H1 (cell line): ENCODE data around the gene MEF2D. TPM values are rescaled to one million over a fixed set of nuclear protein-coding genes. Genes with fewer than 3 reads are reported as not detected.

Experiments
- CTCF ChIA-PET: fragments of 300-600 bp; sonication (Branson Sonifier 250); formaldehyde crosslinking; loops from one replicate; lab custom pipeline; 2021; ENCODE audit not compliant: partially characterized antibody; lab: Charles Lee
- POLR2A ChIA-PET: fragments of 300-600 bp; sonication (Branson Sonifier 250); formaldehyde crosslinking; loops from one replicate; lab custom pipeline; 2021; ENCODE audit warnings: inconsistent platforms; ENCODE audit not compliant: partially characterized antibody; lab: Charles Lee
- DNase-seq, 2 experiments: peaks; one replicate each; pipeline versions ENCODE4 v3.0.0 to v3.0.0-alpha.2; 2010 to 2022; ENCODE audit warnings: low spot score in 2 of 2, low read depth in 1 of 2, mixed read lengths in 1 of 2
- FAIRE-seq: peaks from 2 replicates; lab custom pipeline; 2011; peaks lifted over from hg19 to GRCh38; lab: Jason Lieb, UNC
- H2AFZ ChIP-seq: 2 replicates; pipeline ENCODE4 v1.8.1; 2012; ENCODE audit warnings: low read length, inconsistent platforms
- H2AK5ac ChIP-seq: 2 replicates; pipeline ENCODE4 v1.6.1; 2013; ENCODE audit warnings: low read depth, low read length
- H2BK120ac ChIP-seq: replicated peaks from 2 replicates; pipeline ENCODE3; 2013; ENCODE audit warnings: low read depth, low read length, inconsistent platforms
- H2BK12ac ChIP-seq: 2 replicates; pipeline ENCODE4 v1.6.1; 2013; ENCODE audit warnings: low read depth, low read length
- H2BK15ac ChIP-seq: 2 replicates; pipeline ENCODE4 v1.6.1; 2013; ENCODE audit warnings: low read length
- H2BK20ac ChIP-seq: 2 replicates; pipeline ENCODE4 v1.6.1; 2013; ENCODE audit warnings: low read length
- H2BK5ac ChIP-seq: 2 replicates; pipeline ENCODE4 v1.6.1; 2013; ENCODE audit warnings: low read depth, low read length
- H3K14ac ChIP-seq: 2 replicates; pipeline ENCODE4 v1.6.1; 2013; ENCODE audit warnings: inconsistent platforms; ENCODE audit not compliant: insufficient read length
- H3K18ac ChIP-seq: 2 replicates; pipeline ENCODE4 v1.6.1; 2013; ENCODE audit warnings: low read length; ENCODE audit errors: extremely low read depth
- H3K23ac ChIP-seq: 2 replicates; pipeline ENCODE4 v1.6.1; 2013; ENCODE audit warnings: inconsistent platforms; ENCODE audit not compliant: insufficient read length
- H3K23me2 ChIP-seq: 2 replicates; pipeline ENCODE4 v1.6.1; 2013; ENCODE audit warnings: low read depth, low read length
- H3K27ac ChIP-seq: 2 replicates; pipeline ENCODE4 v1.6.1; 2011; ENCODE audit warnings: low read depth, low read length, inconsistent platforms
- H3K27me3 ChIP-seq, 4 experiments: replicated peaks in 1 of 4; 1 replicate in 1 of 4; 2 replicates in 3 of 4; pipeline versions ENCODE4 v1.6.1 to v1.8.1; 2011 to 2013; ENCODE audit warnings: low read length in 3 of 4, mild to moderate bottlenecking in 3 of 4, inconsistent platforms in 2 of 4, mixed read lengths in 2 of 4, moderate library complexity in 1 of 4; ENCODE audit not compliant: control insufficient read depth in 3 of 4, insufficient read depth in 3 of 4; ENCODE audit errors: extremely low read depth in 1 of 4
- H3K36me3 ChIP-seq, 4 experiments: 2 replicates each; pipeline versions ENCODE4 v1.6.1 to v1.8.1; 2011 to 2013; ENCODE audit warnings: mild to moderate bottlenecking in 4 of 4, low read length in 3 of 4, moderate library complexity in 2 of 4, control low read depth in 1 of 4, inconsistent platforms in 1 of 4; ENCODE audit not compliant: insufficient read depth in 4 of 4, control insufficient read depth in 2 of 4
- H3K4ac ChIP-seq: replicated peaks from 2 replicates; pipeline ENCODE3; 2013; ENCODE audit warnings: low read length, low read depth, mixed read lengths, inconsistent platforms; ENCODE audit not compliant: insufficient read length
- H3K4me1 ChIP-seq, 4 experiments: replicated peaks in 1 of 4; 1 replicate in 1 of 4; 2 replicates in 3 of 4; pipeline versions ENCODE4 v1.6.1 to v1.8.1; 2011 to 2013; ENCODE audit warnings: low read length in 3 of 4, inconsistent platforms in 2 of 4, mixed read lengths in 1 of 4; ENCODE audit not compliant: insufficient read depth in 4 of 4, control insufficient read depth in 3 of 4
- H3K4me2 ChIP-seq, 2 experiments: 2 replicates each; pipeline versions ENCODE4 v1.6.1 to v1.8.1; 2011 to 2013; ENCODE audit warnings: low read depth in 2 of 2, low read length in 2 of 2, control low read depth in 1 of 2, inconsistent platforms in 1 of 2, mild to moderate bottlenecking in 1 of 2; ENCODE audit not compliant: insufficient read depth in 1 of 2
- H3K4me3 ChIP-seq, 4 experiments: fragments of 200-600, 300-600 bp in 1 of 4; sonication (generic), shearing (Covaris generic), sonication (Bioruptor Twin) in 1 of 4; 2 replicates each; pipeline versions ENCODE4 v1.5.1 to v1.8.1; 2011 to 2016; ENCODE audit warnings: low read length in 4 of 4, low read depth in 3 of 4, control low read depth in 2 of 4, inconsistent platforms in 2 of 4, mild to moderate bottlenecking in 2 of 4, mixed read lengths in 1 of 4, moderate library complexity in 1 of 4; ENCODE audit not compliant: insufficient read depth in 2 of 4; ENCODE audit errors: extremely low read depth in 1 of 4
- H3K56ac ChIP-seq: replicated peaks from 2 replicates; pipeline ENCODE3; 2013; ENCODE audit warnings: low read depth, mild to moderate bottlenecking, mixed read lengths, low read length, inconsistent platforms; ENCODE audit not compliant: insufficient read length
- H3K79me1 ChIP-seq: 2 replicates; pipeline ENCODE4 v1.6.1; 2013; ENCODE audit warnings: low read depth, low read length, control low read depth
- H3K79me2 ChIP-seq, 2 experiments: 2 replicates each; pipeline versions ENCODE4 v1.6.1 to v1.8.1; 2012 to 2013; ENCODE audit warnings: low read length in 2 of 2, mild to moderate bottlenecking in 2 of 2, inconsistent platforms in 1 of 2; ENCODE audit not compliant: insufficient read depth in 2 of 2, control insufficient read depth in 1 of 2
- H3K9ac ChIP-seq, 4 experiments: replicated peaks in 1 of 4; 1 replicate in 1 of 4; 2 replicates in 3 of 4; pipeline versions ENCODE4 v1.6.1 to v1.8.1; 2011 to 2013; ENCODE audit warnings: low read depth in 3 of 4, low read length in 3 of 4, control low read depth in 2 of 4, mild to moderate bottlenecking in 2 of 4, moderate library complexity in 2 of 4, inconsistent platforms in 1 of 4; ENCODE audit errors: extremely low read depth in 1 of 4
- H3K9me3 ChIP-seq, 2 experiments: 2 replicates each; pipeline versions ENCODE4 v1.6.1 to v1.8.1; 2012 to 2013; ENCODE audit warnings: mild to moderate bottlenecking in 2 of 2, moderate library complexity in 2 of 2, control low read depth in 1 of 2, inconsistent platforms in 1 of 2, low read depth in 1 of 2, low read length in 1 of 2, mixed read lengths in 1 of 2; ENCODE audit not compliant: insufficient read depth in 2 of 2
- H4K20me1 ChIP-seq, 2 experiments: replicated peaks in 1 of 2; 2 replicates each; pipeline versions ENCODE3 to v1.8.1; 2011 to 2013; ENCODE audit warnings: inconsistent platforms in 2 of 2, low read length in 2 of 2, mild to moderate bottlenecking in 1 of 2; ENCODE audit not compliant: insufficient read depth in 2 of 2, control insufficient read depth in 1 of 2
- H4K5ac ChIP-seq: 2 replicates; pipeline ENCODE4 v1.6.1; 2013; ENCODE audit warnings: low read length, low read depth, mixed read lengths, inconsistent platforms; ENCODE audit not compliant: insufficient read length
- H4K8ac ChIP-seq: 2 replicates; pipeline ENCODE4 v1.8.0; 2013; ENCODE audit warnings: mild to moderate bottlenecking, moderate library complexity, low read length, inconsistent platforms; ENCODE audit not compliant: insufficient read depth; ENCODE audit errors: extremely low read depth
- H4K91ac ChIP-seq: replicated peaks from 2 replicates; pipeline ENCODE3; 2013; ENCODE audit warnings: low read length, mixed read lengths, inconsistent platforms; ENCODE audit not compliant: insufficient read length
- CREB1 ChIP-seq: IDR thresholded peaks from 2 replicates; pipeline ENCODE4 v1.6.1; 2012; ENCODE audit warnings: inconsistent platforms
- FOSL1 ChIP-seq: IDR thresholded peaks from 2 replicates; pipeline ENCODE4 v1.6.1; 2011; ENCODE audit warnings: mild to moderate bottlenecking, low read depth, low read length, moderate library complexity; ENCODE audit not compliant: insufficient read depth
- HDAC6 ChIP-seq: IDR thresholded peaks from one replicate; pipeline ENCODE4 v1.7.1; 2012; ENCODE audit warnings: low read depth, mild to moderate bottlenecking, inconsistent platforms, low read length, moderate library complexity
- JUN ChIP-seq: IDR thresholded peaks from 2 replicates; pipeline ENCODE4 v1.6.1; 2011; ENCODE audit warnings: low read depth, mild to moderate bottlenecking, improper control_type of control experiment, low read length
- RNF2 ChIP-seq: fragments of 200-900, 300-1000 bp; sonication (generic); IDR thresholded peaks from 2 replicates; pipeline ENCODE4 v1.7.1; 2016; ENCODE audit warnings: borderline replicate concordance, low read depth, mild to moderate bottlenecking, antibody characterized with exemption, low read length; ENCODE audit not compliant: poor library complexity, severe bottlenecking; ENCODE audit errors: missing control alignments
- RXRA ChIP-seq: IDR thresholded peaks from 2 replicates; pipeline ENCODE4 v1.6.1; 2011; ENCODE audit warnings: low read depth, mild to moderate bottlenecking, low read length, moderate library complexity; ENCODE audit not compliant: insufficient read depth
- SP2 ChIP-seq: IDR thresholded peaks from 2 replicates; pipeline ENCODE4 v1.6.1; 2012; ENCODE audit warnings: mild to moderate bottlenecking, low read length, inconsistent platforms
- TEAD4 ChIP-seq: IDR thresholded peaks from 2 replicates; pipeline ENCODE4 v1.6.1; 2012; ENCODE audit warnings: low read depth, low read length, inconsistent platforms, mixed read lengths
- WGBS, 2 experiments: shearing (Covaris generic) in 1 of 2; methylation state at CpG; one replicate each; pipeline versions ENCODE4 v1.1.6 to v1.1.7; 2013 to 2015; ENCODE audit warnings: low lambda C conversion rate in 2 of 2, mixed read lengths in 2 of 2, inconsistent platforms in 1 of 2, low coverage in 1 of 2, missing lambda C conversion rate in 1 of 2; ENCODE audit not compliant: insufficient replicate concordance in 2 of 2, insufficient coverage in 1 of 2, insufficient read length in 1 of 2; ENCODE audit errors: extremely low coverage in 1 of 2, missing lambda C conversion rate in 1 of 2; 5-methylcytosine and 5-hydroxymethylcytosine counted together
- polyA plus RNA-seq, 7 experiments: library from polyadenylated mRNA; depleted of rRNA in 3 of 7; stranded (reverse) in 5 of 7; unstranded in 2 of 7; fragments of >200 nt in 5 of 7; fragments of 200-250 nt in 2 of 7; gene quantifications; 1 replicate in 5 of 7; 2 replicates in 1 of 7; 4 replicates in 1 of 7; pipeline versions ENCODE4 v1.2.1 to v1.2.3, GENCODE V29; 2011 to 2013; ENCODE audit warnings: missing spikeins in 2 of 7, mixed read lengths in 2 of 7
- total RNA-seq: library from RNA; stranded (reverse); fragmentation: NEBNext Ultra II Directional; extraction: Animal tissue kit (Norgen Biotek cat#: 25700); gene quantifications from 2 replicates; pipeline ENCODE4 v1.2.1, GENCODE V29; 2021

MEF2D gene
- total and polyA plus RNA-seq, 2 of the 8 experiments (the other 6 are each of a cell fraction or from before 2014, with no cell fraction given) = 17.3 to 20.3 TPM

DNA sequence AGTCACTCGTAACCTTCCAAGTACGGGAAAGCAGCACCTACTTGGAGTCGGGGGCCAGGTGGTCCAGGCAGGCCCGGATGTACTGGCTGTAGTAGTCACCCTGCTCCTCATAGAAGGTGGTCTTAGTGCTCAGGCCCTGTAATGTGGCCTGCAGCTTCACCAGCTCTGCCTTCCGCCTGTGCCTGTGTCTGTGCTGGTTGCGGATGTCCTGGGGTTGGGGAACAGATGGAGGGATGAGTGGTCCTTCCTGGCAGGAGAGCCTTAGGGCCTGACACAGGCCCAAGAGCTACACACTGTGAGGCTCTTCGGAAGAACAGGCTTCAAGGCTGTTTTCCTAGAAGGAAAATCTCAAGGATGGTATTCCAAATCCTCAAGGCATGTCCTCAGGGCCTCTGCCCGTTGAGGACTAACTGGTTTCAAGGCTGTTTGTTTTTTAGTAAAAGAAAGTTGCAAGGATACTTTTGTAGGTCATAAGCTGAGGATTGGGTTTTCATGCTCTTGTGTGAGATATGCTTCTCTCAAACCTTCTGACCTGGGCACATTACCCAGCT is 28.4 kb upstream of the MEF2D start:
- Histone ChIP-seq H3K9me3 (no peaks in the 10 kb centered on the region), H3K36me3 (peaks cover 4 to 31% (median 18%) of the 10 kb centered on the region in 4 experiments; a peak in 7 of 8 replicates), H2BK5ac (no peak overlapping the region), H2AFZ (no peak overlapping the region), H3K79me1 (no peaks in the 10 kb centered on the region), H2BK15ac (no peak overlapping the region), H3K4ac (no peak overlapping the region), H2AK5ac (no peak overlapping the region), H4K91ac (no peak overlapping the region), H4K8ac (no peak overlapping the region), H2BK120ac (no peak overlapping the region), H3K18ac (no peak overlapping the region), H4K20me1 (no peaks in the 10 kb centered on the region), H3K79me2 (no peaks in the 10 kb centered on the region), H3K14ac (no peak overlapping the region), H3K4me2 (no peak overlapping the region), H3K4me1 (peaks cover 3 to 15% (median 11%) of the 10 kb centered on the region in 4 experiments), H3K56ac (no peak overlapping the region), H3K4me3 (no peak overlapping the region), H2BK12ac (no peak overlapping the region), H3K23ac (no peak overlapping the region), H3K9ac (no peak overlapping the region; a peak in 1 of 7 replicates), H3K23me2 (no peaks in the 10 kb centered on the region), H2BK20ac (no peak overlapping the region), H3K27ac (no peak overlapping the region), H3K27me3 (no peaks in the 10 kb centered on the region), H4K5ac (no peak overlapping the region)
- DNase-seq (no peak), FAIRE-seq (no peak)
- no peak for TF ChIP-seq SP2
- no peak for TF ChIP-seq RXRA
- no peak for TF ChIP-seq HDAC6
- no peak for TF ChIP-seq JUN
- no peak for TF ChIP-seq FOSL1
- TF ChIP-seq CREB1 = no peak
- TF ChIP-seq RNF2 = no peak
- TF ChIP-seq TEAD4 = no peak
- WGBS, 2 experiments = 94% methylated on average over 8 of the region's 8 CpGs; no CpG with 5 or more reads in 1 of the 2 experiments
- CTCF ChIA-PET = interaction anchor here (0.7 to 4.7 kb wide), 10 partner anchors 12 to 62 kb away, joined by 3 to 25 read pairs (median 4); partner anchors contain the start of gene MEF2D
- POLR2A ChIA-PET = no interaction called here
